AG20443 (cell line): ENCODE measurements around the gene CD84.
"Not testable (repeated sequence)": the region's sequence is repeated elsewhere in the genome, so short reads cannot be mapped to it uniquely, and the experiment has no call there.

Source experiments
- DNase-seq: peaks from one replicate; pipeline ENCODE4 v3.0.0; 2012; ENCODE audit warnings: low spot score, mixed read lengths

CD84 gene

GRCh38 chr1:160569806-160570205 is 9.5 kb downstream of the CD84 start:
- no peak for DNase-seq

GRCh38 chr1:160567858-160568682 is 11.2 kb downstream of the CD84 start:
- DNase-seq, result no peak

GRCh38 chr1:160567341-160567740 is 12.0 kb downstream of the CD84 start:
- no peak for DNase-seq

GRCh38 chr1:160565564-160565963 is 13.7 kb downstream of the CD84 start:
- no peak for DNase-seq

- not testable (repeated sequence) for DNase-seq
These were observed 16.1 kb downstream of the CD84 start for GRCh38 chr1:160563230-160563629.

- not testable (repeated sequence) for DNase-seq
These were observed 16.6 kb downstream of the CD84 start for GRCh38 chr1:160562745-160563144.

GRCh38 chr1:160560806-160561205 is 18.5 kb downstream of the CD84 start:
- DNase-seq, result no peak

GRCh38 chr1:160560045-160560705 is 19.1 kb downstream of the CD84 start:
- DNase-seq, result no peak

- DNase-seq, result not testable (repeated sequence)
These were observed 19.9 kb downstream of the CD84 start for GRCh38 chr1:160559437-160559836.

GRCh38 chr1:160558660-160559380 is 20.5 kb downstream of the CD84 start:
- no peak for DNase-seq

- no peak for DNase-seq
These were observed 25.5 kb downstream of the CD84 start for GRCh38 chr1:160553778-160554177.

- DNase-seq, result no peak
These were observed 26.9 kb downstream of the CD84 start for GRCh38 chr1:160552425-160552824.

- no peak for DNase-seq
These were observed 28.7 kb downstream of the CD84 start for GRCh38 chr1:160550572-160551034.

GRCh38 chr1:160549665-160550006 is 29.7 kb downstream of the CD84 start:
- no peak for DNase-seq

GRCh38 chr1:160548960-160549664 is 30.2 kb downstream of the CD84 start:
- no peak for DNase-seq

GRCh38 chr1:160548183-160548582 is 31.1 kb downstream of the CD84 start:
- DNase-seq, result no peak

- no peak for DNase-seq
These were observed 31.9 kb downstream of the CD84 start for GRCh38 chr1:160547422-160547821.

GRCh38 chr1:160546942-160547341 is 32.4 kb downstream of the CD84 start:
- no peak for DNase-seq

- DNase-seq, result peak; percentile 23
These were observed 34.6 kb downstream of the CD84 start for GRCh38 chr1:160544647-160545046.

GRCh38 chr1:160542303-160542945 is 36.9 kb downstream of the CD84 start:
- DNase-seq, result no peak

- DNase-seq, result no peak
These were observed 37.5 kb downstream of the CD84 start for GRCh38 chr1:160541622-160542302.
